Pons (tissue), 1 donor: ENCODE results near the gene WDR45B.
"Not testable (repeated sequence)": the region's sequence is repeated elsewhere in the genome, so short reads cannot be mapped to it uniquely, and the experiment has no call there.

Source experiments
- DNase-seq: peaks from one replicate; pipeline ENCODE4 v3.0.0-alpha.2; 2016; ENCODE audit warnings: low spot score

WDR45B gene

DNA sequence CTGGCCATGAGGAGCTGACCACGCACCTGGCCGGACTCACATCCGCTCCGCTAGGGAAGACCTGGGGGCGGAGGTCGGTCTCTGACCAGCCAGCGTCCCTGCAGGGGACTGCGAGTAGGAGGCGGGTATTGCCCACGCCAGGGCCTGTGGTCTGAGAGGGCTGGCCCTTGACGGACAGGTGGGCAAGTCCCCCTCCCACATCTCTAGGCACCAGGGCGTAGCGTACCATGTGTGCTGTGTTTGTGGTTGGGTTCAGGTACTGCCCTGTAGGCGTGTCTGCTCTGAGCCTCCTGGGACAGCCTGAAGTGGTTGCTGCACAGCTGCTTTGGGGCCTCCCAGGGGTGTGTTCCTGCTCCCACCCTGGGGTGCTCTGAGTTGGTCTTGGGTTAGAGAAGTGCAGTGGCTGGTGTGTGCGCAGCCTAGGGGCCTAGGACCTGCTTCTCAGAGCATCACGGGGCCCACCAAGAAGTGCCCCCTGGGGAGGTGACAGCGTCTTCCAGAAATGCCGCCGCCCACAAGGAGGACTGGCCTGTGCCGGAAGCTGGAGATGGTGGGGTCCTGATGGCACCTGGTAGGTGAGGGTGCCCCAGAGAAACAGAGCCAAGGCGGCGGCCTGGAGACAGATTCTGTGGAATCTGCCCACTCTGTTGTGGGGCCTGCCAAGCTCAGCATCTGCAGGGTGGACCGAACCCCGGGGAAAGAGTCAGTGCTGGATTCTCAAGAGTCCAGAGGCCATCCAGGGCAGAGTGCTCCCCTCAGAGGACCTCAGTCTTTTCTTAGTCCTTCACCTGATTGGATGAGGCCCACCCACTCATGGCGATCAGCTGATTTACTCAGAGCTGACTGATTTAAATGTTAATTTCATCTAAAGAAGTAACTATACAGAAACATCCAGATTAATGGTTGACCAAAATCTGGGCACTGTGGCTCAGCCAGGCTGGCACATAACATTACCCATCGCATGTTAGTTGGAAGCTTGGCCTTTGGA is 48.3 kb downstream of the WDR45B start:
- DNase-seq = no peak

GRCh38 chr17:82598256-82599119 is 49.8 kb downstream of the WDR45B start:
- DNase-seq = no peak

- DNase-seq = no peak
These were observed 51.2 kb downstream of the WDR45B start for GRCh38 chr17:82596837-82597672.

GRCh38 chr17:82596296-82596695 is 51.9 kb downstream of the WDR45B start:
- DNase-seq = no peak

DNA sequence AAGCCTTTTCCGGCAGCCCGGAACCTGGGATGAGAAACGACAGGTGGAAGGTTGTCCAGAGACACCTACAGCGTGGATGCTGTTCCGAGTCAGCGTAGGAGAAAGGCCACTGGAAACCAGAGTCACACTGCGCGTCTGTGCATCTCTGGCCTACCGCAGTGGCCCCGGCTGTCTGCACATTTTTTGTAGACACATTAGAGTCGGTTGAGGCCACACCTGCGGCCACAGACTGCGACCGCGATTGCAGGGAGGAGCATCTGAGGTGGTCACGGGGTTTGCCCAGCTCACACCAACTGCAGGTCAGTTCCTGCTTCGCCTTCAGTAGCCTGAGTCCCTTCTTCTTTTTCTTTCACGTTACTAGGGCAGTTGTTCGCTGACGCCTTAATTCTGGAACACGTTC is 52.4 kb downstream of the WDR45B start:
- DNase-seq = no peak

- DNase-seq = no peak
These were observed 53.7 kb downstream of the WDR45B start for GRCh38 chr17:82594571-82594970.

DNA sequence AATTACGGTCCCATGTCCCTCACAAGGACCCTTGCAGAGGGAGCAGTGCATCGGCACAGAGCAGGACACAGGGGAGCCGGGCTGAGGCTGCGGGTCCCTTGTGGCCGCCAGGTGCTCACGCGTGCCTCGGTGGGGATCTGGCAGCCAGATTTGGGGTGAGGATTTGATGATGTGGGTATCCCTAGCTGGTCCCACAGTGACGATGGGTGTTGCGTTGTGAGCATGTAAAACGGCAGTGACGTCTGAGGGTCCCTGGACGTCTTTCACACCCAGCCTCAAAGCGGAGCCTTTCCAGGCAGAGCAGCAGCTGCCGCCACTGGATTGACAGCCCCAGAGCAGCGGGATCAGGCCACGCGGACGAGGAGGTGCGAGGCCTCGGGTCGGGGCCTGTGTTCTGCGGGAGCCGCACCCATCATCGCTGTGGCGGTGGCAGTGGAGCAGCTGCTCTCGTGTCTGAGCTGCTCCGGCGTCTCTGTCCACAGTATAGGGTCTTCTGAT is 54.6 kb downstream of the WDR45B start:
- no peak for DNase-seq

GRCh38 chr17:82592767-82593589 is 55.3 kb downstream of the WDR45B start:
- peak; percentile 92 for DNase-seq

DNA sequence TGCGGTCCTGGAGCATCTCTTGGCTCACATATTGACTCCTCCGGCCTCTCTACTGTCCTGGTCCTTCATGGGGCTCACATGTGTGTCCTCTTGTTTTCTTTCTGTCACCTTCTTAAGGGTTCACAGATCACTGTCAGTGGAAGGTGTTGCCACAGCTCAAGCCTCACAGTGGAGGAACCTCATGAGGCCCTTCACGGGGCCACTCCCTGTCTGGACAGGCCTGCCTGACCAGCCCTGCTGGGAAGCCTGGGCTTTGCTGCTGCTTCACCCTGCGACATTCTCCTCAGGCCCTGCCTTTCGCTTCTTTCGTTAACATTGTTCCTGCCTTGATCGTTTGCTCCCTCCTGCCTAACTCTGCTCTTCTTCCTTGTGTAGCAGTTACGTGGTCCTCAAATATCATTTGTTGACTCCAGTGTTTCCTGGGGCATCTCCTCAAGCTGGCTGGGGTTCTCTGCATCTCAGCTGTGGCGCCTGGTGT is 55.9 kb downstream of the WDR45B start:
- no peak for DNase-seq

- no peak for DNase-seq
These were observed 57.2 kb downstream of the WDR45B start for GRCh38 chr17:82590881-82591539.

GRCh38 chr17:82590216-82590615 is 58.0 kb downstream of the WDR45B start:
- DNase-seq = no peak

GRCh38 chr17:82589851-82590180 is 58.4 kb downstream of the WDR45B start:
- no peak for DNase-seq

DNA sequence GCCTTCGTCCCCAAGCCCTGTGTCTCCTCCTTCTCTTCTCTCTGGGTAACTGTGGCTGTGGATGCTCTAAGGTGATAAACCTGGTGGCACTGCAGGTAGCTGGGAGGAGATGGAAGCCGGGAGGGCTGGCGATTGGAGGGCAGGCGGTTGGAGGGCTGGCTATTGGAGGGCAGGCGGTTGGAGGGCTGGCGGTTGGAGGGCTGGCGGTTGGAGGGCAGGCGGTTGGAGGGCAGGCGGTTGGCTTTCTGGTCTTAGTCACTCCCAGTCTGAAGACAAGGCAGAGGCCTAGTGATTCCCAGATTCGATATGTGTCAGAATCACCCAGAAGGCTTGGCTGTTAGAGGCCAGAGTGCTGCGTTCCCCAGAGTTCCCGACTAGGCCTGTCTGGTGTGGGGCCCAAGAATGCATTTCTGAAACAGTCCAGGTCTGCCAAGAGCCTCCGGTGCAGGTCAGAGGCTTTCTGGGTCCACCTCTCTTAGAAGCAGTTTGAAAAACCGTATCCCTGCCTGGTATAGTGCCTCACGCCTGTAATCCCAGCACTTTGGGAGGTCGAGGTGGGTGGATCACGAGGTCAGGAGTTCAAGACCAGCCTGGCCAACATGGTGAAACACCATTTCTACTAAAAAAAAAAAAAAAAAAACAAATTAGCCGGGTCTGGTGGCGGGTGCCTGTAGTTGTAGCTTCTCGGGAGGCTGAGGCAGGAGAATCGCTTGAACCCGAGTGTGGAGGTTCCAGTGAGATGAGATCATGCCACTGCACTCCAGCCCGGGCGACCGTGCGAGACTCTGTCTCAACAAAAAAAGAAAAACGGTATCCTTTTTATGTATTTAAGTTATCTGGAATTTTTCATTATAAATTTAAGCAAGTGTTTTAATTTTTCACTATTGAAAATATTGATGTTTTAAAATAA is 59.7 kb downstream of the WDR45B start:
- DNase-seq = no peak

DNA sequence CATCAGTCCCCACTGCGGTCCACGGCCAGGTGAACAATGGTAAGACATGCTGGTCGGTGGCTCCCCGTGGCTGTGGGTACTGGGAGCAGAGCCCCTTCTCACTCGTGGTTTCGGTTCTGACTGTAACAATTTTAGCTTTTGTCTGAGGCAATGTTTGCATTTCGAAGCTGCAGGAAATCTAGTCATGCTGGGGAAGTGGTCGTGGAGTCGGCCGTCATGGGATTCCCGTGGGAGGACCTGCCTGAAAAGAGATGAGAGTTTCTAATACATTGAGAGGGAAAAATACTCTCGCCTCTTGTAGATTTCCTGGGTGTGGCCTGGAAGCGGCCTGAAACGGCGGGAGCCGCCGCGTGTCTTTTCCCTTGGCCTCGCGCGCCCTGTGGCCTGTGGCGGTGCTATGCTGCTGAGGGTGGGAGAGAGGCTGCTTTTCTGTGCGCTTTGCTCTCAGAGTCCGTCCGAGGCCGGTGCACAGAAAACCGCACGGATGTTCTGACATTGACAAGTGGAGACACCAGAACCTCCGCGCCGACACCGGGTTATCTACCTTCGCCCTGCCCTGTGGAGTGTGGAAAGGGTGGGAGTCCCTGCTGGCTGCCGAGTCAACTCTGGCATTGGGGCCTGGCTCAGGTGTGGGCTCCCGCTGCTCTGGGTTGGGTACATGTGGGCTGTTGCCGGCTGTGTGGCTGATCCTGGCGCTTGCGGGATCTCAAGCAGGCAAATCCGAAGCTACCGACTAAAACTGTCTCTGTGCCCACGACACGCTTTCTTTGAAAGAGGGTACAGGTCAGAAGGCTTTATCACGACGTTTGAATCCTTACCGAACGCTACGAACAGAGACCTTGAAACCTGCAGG is 60.8 kb downstream of the WDR45B start:
- DNase-seq = no peak

DNA sequence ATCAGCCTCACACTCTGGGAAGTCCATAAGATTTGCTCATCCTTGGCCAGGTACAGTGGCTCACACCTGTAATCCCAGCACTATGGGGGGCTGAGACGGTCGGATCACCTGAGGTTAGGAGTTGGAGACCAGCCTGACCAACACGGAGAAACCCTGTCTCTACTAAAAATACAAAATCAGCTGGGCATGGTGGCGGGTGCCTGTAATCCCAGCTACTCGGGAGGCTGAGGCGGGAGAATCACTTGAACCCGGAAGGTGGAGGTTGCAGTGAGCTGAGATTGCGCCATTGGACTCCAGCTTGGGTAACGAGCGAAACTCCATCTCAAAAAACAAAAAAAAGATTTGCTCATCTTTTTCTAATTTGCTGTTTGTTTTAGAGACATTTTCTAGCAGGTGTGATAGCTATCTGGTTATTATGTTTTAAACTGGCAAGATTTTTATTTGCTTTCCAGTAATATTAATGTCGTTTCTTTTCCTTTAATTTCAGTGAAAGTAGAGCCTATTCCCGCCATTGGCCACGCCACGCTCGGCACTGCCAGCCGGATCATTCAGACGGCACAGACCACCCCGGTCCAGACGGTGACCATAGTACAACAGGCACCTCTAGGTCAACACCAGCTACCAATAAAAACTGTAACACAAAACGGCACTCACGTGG is 61.5 kb downstream of the WDR45B start:
- no peak for DNase-seq

DNA sequence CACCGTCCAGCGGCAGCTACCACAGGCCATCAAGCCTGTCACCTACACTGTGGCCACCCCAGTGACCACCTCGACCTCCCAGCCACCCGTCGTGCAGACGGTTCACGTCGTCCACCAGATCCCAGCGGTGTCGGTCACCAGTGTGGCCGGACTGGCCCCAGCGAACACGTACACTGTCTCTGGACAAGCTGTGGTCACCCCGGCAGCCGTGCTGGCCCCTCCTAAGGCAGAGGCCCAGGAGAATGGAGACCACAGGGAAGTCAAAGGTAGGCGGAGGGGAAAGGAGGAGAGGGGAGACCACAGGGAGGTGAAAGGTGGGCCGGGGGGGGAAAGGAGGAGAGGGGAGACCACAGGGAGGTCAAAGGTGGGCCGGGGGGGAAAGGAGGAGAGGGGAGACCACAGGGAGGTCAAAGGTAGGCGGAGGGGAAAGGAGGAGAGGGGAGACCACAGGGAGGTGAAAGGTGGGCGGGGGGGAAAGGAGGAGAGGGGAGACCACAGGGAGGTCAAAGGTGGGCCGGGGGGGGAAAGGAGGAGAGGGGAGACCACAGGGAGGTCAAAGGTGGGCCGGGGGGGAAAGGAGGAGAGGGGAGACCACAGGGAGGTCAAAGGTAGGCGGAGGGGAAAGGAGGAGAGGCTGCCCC is 62.2 kb downstream of the WDR45B start:
- not testable (repeated sequence) for DNase-seq

GRCh38 chr17:82583720-82584234 is 64.5 kb downstream of the WDR45B start:
- DNase-seq = no peak
